Left ventricle myocardium inferior (tissue), 1 donor: Measurements from ENCODE around the gene ANKZF1. TPM values are rescaled to one million over a fixed set of nuclear protein-coding genes. Genes with fewer than 3 reads are reported as not detected.

Source experiments
- DNase-seq: peaks from one replicate; pipeline ENCODE4 v3.0.0-alpha.2; 2020
- H3K27ac ChIP-seq: fragments of 200-600 bp; replicated peaks from 2 replicates; pipeline ENCODE4 v1.8.0; 2021
- H3K27me3 ChIP-seq: fragments of 200-600 bp; 2 replicates; pipeline ENCODE4 v1.8.0; 2021; ENCODE audit warnings: low read depth
- H3K36me3 ChIP-seq: fragments of 200-600 bp; 2 replicates; pipeline ENCODE4 v1.8.0; 2021
- H3K4me1 ChIP-seq: fragments of 200-600 bp; 2 replicates; pipeline ENCODE4 v1.8.0; 2021
- H3K4me3 ChIP-seq: fragments of 200-600 bp; 2 replicates; pipeline ENCODE4 v1.8.0; 2021; ENCODE audit warnings: mild to moderate bottlenecking, moderate library complexity
- H3K9me3 ChIP-seq: fragments of 200-600 bp; replicated peaks from 2 replicates; pipeline ENCODE4 v1.8.0; 2021
- CTCF ChIP-seq: fragments of 200-600 bp; IDR thresholded peaks from 2 replicates; pipeline ENCODE4 v1.8.0; 2021; ENCODE audit warnings: antibody characterized with exemption, mild to moderate bottlenecking, borderline replicate concordance
- intact Hi-C: fragments of 100-400 bp; cut with micrococcal nuclease; formaldehyde crosslinking; loops from one replicate; pipeline ENCODE4 v1.11.0; 2022
- total RNA-seq: library from RNA; stranded (reverse); fragmentation: NEBNext Ultra II Directional; extraction: Animal tissue kit (Norgen Biotek cat#: 25700); gene quantifications from one replicate; pipeline ENCODE4 v1.2.1, GENCODE V29; 2021
- donor health status: DM: no; HTN: yes; CAD: no; lungs with severe emphysema.

ANKZF1 gene
- total RNA-seq, 1 donor from 2014 or later = 29.8 TPM

DNA sequence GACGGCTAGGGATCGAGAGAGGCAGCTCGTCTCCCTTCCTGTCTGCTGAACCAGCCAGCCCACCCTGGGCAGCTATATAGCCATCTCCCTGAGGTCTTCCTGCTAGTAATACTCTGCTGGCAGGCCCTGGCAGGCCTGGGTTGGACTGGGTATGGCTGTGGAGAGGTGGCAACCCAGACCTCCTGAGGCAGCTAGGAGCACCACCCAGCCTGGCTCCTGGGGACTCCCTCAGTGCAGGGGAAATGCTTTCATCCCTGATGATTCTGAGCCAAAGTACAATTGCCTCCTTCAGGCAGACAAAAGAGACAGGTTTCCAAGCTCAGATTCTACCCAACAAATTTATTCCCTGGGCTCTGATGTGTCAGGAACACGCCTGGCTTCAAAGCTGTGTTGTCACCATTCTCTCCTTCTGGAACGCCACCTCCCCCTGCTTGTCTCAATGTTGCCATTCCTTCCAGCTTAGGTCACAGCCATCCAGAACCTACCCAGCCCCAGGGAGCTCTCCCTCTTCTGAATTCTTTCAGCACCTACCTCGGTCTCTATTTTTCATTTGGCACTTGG lies 44.8 kb downstream of the ANKZF1 start:
- DNase-seq = no peak
- H3K36me3 ChIP-seq = no peaks in the 10 kb centered on the region
- H3K4me1 ChIP-seq = peaks cover 36% of the 10 kb centered on the region
- intact Hi-C loops = no loop called here
- H3K27me3 ChIP-seq = no peaks in the 10 kb centered on the region
- no peak overlapping the region for H3K4me3 ChIP-seq
- H3K27ac ChIP-seq = peak overlapping the region; percentile 91
- H3K9me3 ChIP-seq = no peaks in the 10 kb centered on the region
- TF ChIP-seq CTCF = no peak

DNA sequence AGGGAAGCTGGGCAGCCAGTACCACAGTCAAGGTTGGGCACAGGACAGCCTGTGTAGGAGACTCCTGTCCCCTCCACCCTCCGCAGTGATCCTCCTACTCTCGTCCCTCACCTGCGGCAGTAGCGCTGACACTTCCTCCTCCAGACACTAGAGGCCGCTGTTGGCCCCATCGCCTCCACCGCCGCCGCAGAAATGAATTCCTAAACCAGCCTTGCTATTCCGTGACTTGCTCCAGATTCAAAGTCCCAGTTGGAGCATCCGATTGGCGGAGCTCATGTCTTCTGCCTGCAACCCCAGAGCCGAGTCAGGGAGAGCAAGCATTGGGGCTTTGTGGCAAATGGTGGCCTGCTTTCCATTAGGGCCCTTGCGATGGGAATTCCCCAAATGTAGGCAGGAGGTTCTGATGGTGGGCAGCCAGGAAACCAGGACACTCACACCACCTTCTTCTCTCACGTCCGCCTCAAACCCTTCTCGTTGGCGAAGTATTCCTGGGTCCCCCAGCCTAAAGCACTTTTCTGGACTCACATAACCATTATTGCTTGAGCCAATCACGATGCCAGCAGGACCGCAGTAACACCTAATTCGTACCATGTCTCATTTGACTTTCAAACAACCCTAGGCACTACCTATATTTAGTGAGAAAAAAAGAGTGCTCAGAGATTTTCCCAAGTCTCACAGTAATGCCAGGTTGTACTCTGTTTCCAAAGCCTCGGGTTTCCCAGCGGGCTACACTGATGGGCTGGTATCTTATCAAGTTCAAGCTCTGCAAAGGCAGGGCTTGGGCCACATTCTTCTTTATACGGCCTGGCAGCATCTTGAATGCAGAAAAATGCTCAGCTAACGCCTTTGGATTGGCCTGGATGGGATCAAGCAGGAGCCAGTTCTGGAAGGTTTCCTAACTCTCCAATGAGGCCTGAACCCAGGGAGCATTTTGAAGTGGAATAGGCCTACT lies 48.4 kb downstream of the ANKZF1 start:
- DNase-seq = peak; percentile 77
- TF ChIP-seq CTCF = peak; percentile 100
- Histone ChIP-seq H3K27ac (peak overlapping the region; percentile 98), H3K27me3 (no peaks in the 10 kb centered on the region), H3K4me3 (peak overlapping the region; percentile 43), H3K9me3 (no peaks in the 10 kb centered on the region), H3K36me3 (peaks cover 28% of the 10 kb centered on the region), H3K4me1 (peaks cover 60% of the 10 kb centered on the region)
- intact Hi-C loops = no loop called here

- H3K36me3 ChIP-seq = peaks cover 35% of the 10 kb centered on the region
- H3K27ac ChIP-seq = peak overlapping the region; percentile 98
- H3K9me3 ChIP-seq = no peaks in the 10 kb centered on the region
- peaks cover 67% of the 10 kb centered on the region for H3K4me1 ChIP-seq
- no peak for DNase-seq
- no peaks in the 10 kb centered on the region for H3K27me3 ChIP-seq
- peak overlapping the region; percentile 88 for H3K4me3 ChIP-seq
- intact Hi-C loops = no loop called here
- no peak for TF ChIP-seq CTCF
Observed at GRCh38 chr2:219278655-219279150, 49.1 kb downstream of the ANKZF1 start.

- intact Hi-C loops = no loop called here
- Histone ChIP-seq H3K4me1 (peaks cover 65% of the 10 kb centered on the region), H3K27me3 (no peaks in the 10 kb centered on the region), H3K9me3 (no peaks in the 10 kb centered on the region), H3K27ac (peak within 1 kb of the TSS; percentile 98), H3K4me3 (peak within 1 kb of the TSS; percentile 88), H3K36me3 (peaks cover 42% of the 10 kb centered on the region)
- TF ChIP-seq CTCF = no peak
- DNase-seq = peak; percentile 99
Observed at GRCh38 chr2:219279151-219279915, 49.7 kb downstream of the ANKZF1 start, which contains the start of gene DNAJB2. DNAJB2 (plus strand) TSS chr2:219279366; CDS start chr2:219279834, 468 bp downstream.

GRCh38 chr2:219279916-219280516 lies 50.4 kb downstream of the ANKZF1 start:
- H3K27me3 ChIP-seq = no peaks in the 10 kb centered on the region
- no peak for TF ChIP-seq CTCF
- intact Hi-C loops = no loop called here
- H3K4me3 ChIP-seq = peak overlapping the region; percentile 88
- H3K36me3 ChIP-seq = peaks cover 49% of the 10 kb centered on the region
- H3K4me1 ChIP-seq = peaks cover 70% of the 10 kb centered on the region
- no peaks in the 10 kb centered on the region for H3K9me3 ChIP-seq
- DNase-seq = no peak
- H3K27ac ChIP-seq = peak overlapping the region; percentile 98
